RWPE1 (cell line): Measurements from ENCODE around the gene HAUS5.

Experiments
- CTCF ChIA-PET: fragments of 350-600 bp; sonication (Branson Sonifier 250); formaldehyde crosslinking; extraction: SDS; loops from one replicate; lab custom pipeline; 2021; lab: Yijun Ruan, JAX
- POLR2A ChIA-PET: fragments of 400-600 bp; formaldehyde crosslinking; extraction: SDS; loops from one replicate; lab custom pipeline; 2020; ENCODE audit warnings: antibody characterized with exemption; ENCODE audit not compliant: low non-redundant PET; lab: Yijun Ruan, JAX
- DNase-seq: peaks from one replicate; pipeline ENCODE4 v3.0.0; 2012; ENCODE audit warnings: low spot score
- H3K27ac ChIP-seq: fragments of 450-650 bp; 2 replicates; pipeline ENCODE4 v1.5.1; 2017
- CTCF ChIP-seq: fragments of 450-650 bp; conservative IDR thresholded peaks from 2 replicates; pipeline ENCODE4 v1.5.1; 2017; ENCODE audit warnings: low read depth, mild to moderate bottlenecking

The HAUS5 gene

GRCh38 chr19:35569281-35569781 lies 43.2 kb upstream of the HAUS5 start:
- no peak for DNase-seq
- no peak overlapping the region for H3K27ac ChIP-seq
- ChIA-PET CTCF (interaction anchor here (0.8 kb wide), 1 partner anchor 41 kb away, joined by 4 read pairs; no protein-coding TSS in a partner anchor), POLR2A (no interaction called here)
- TF ChIP-seq CTCF: no peak

- H3K27ac ChIP-seq: no peak overlapping the region
- DNase-seq: no peak
- no peak for TF ChIP-seq CTCF
- ChIA-PET POLR2A (no interaction called here), CTCF (interaction anchor here (0.5 kb wide), 1 partner anchor 11 kb away, joined by 7 read pairs; no protein-coding TSS in a partner anchor)
Observed at GRCh38 chr19:35571406-35571965, 41.0 kb upstream of the HAUS5 start.

- POLR2A ChIA-PET: no interaction called here
- no peak for DNase-seq
- CTCF ChIA-PET: interaction anchor here (0.7 kb wide), 1 partner anchor 265 kb away, joined by 3 read pairs; no protein-coding TSS in a partner anchor
- no peak for TF ChIP-seq CTCF
- no peak overlapping the region for H3K27ac ChIP-seq
Observed at GRCh38 chr19:35577918-35578317, 34.6 kb upstream of the HAUS5 start.

- CTCF ChIA-PET: interaction anchor here (0.7 kb wide), 1 partner anchor 266 kb away, joined by 3 read pairs; no protein-coding TSS in a partner anchor
- no peak for DNase-seq
- no peak for TF ChIP-seq CTCF
- no peak overlapping the region for H3K27ac ChIP-seq
- POLR2A ChIA-PET: no interaction called here
Observed at GRCh38 chr19:35578707-35579106, 33.8 kb upstream of the HAUS5 start.

GRCh38 chr19:35582760-35583159 lies 29.8 kb upstream of the HAUS5 start:
- TF ChIP-seq CTCF: no peak
- no peak overlapping the region for H3K27ac ChIP-seq
- ChIA-PET CTCF (interaction anchor here (0.7 kb wide), 1 partner anchor 11 kb away, joined by 7 read pairs; no protein-coding TSS in a partner anchor), POLR2A (no interaction called here)
- DNase-seq: no peak

GRCh38 chr19:35585848-35586247 lies 26.7 kb upstream of the HAUS5 start, which contains the start of gene PMIS2:
PMIS2 (plus strand) TSS chr19:35586173; CDS start chr19:35586260, 87 bp downstream.
- TF ChIP-seq CTCF: no peak
- DNase-seq: peak; percentile 38
- H3K27ac ChIP-seq: no peak within 1 kb of the TSS
- ChIA-PET POLR2A (no interaction called here), CTCF (no interaction called here)
